C4-2B (cell line): ENCODE data around the gene FCN1.

ENCODE experiments used
- CTCF ChIP-seq: fragments of 450-650 bp; conservative IDR thresholded peaks from 2 replicates; pipeline ENCODE4 v1.5.1; 2017; ENCODE audit warnings: mild to moderate bottlenecking
- ZFX ChIP-seq: fragments of 450-650 bp; IDR thresholded peaks from 2 replicates; pipeline ENCODE4 v1.6.1; 2017

DNA sequence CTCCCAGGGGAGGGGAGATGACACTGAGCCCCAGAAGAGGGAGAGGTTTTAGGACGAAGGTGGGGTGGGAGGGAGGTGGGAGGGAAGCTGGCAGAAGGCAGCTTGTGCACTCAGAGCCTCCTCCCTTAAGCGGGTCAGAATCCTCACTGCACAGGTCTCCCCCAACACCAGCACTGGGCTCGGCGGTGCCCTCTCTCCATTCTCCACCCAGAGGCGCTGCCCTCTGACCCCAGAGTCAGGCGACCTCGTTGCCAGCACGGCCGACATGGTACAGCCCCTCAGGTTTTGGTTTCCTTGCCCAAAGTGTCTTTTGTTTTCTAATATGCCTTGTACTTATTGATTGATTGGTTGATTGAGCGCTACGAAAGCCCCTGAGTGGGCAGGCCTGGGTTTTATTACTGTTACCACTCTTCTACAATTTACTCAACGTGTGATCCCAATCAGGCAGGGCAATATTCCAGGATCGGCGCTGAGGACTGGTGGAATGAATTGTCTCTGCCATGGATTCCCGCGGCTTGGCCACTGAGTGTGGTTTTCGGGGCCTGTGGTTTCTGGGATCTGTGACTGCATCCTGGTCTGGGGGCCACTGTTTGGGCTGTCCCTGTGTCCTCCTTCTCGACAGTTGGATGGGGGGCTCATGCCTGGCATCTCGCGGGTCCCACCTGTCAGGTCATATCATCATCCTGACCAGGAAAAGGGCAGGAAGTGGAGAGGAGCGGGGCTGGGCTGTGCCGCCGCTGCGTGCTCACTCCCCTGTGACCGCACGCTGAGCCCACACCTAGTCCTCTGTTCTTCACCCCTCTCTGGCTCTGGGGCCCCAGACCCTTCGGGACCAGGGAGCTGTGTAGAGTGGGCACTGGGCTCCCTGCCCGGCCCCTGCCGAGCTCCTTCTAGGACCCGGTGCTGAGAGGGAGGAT, 46.7 kb downstream of the FCN1 start:
- TF ChIP-seq CTCF (no peak), ZFX (no peak)
